ENCODE results near the gene TMED9. TPM values are rescaled to one million over a fixed set of nuclear protein-coding genes. Genes with fewer than 3 reads are reported as not detected.

TMED9 gene
- total RNA-seq, 1 experiment from 2014 or later = 133 TPM

GRCh38 chr5:177569894-177570293 is 22.1 kb upstream of the TMED9 start:
- Histone ChIP-seq H3K4me1 (ENCODE audit: control insufficient read depth in 1 of 2, insufficient read depth in 2 of 2, low read length in 2 of 2) (peaks cover 0 to 10% of the 10 kb centered on the region in 2 experiments; a peak in 1 of 4 replicates), H4K20me1 (ENCODE audit: insufficient read depth) (no peaks in the 10 kb centered on the region), H3K9ac (ENCODE audit: low read length) (no peak overlapping the region), H3K79me2 (ENCODE audit: insufficient read depth, low read length) (no peaks in the 10 kb centered on the region), H3K4me2 (ENCODE audit: low read length) (no peak overlapping the region), H3K4me3 (replicated peaks in 1 of 2; ENCODE audit: low read depth in 1 of 2, low read length in 2 of 2) (no peak overlapping the region), H3K9me2 (ENCODE audit: insufficient read depth) (no peaks in the 10 kb centered on the region), H3K27me3 (ENCODE audit: insufficient read depth, low read length) (no peaks in the 10 kb centered on the region), H3K27ac (ENCODE audit: low read depth, low read length) (no peak overlapping the region), H3K9me3 (ENCODE audit: control insufficient read depth in 1 of 2, insufficient read depth in 1 of 2, low read depth in 1 of 2, low read length in 2 of 2) (no peaks in the 10 kb centered on the region), H3K36me3 (ENCODE audit: control insufficient read depth in 1 of 2, insufficient read depth in 2 of 2, low read length in 2 of 2) (no peaks in the 10 kb centered on the region), H2AFZ (ENCODE audit: low read depth, low read length, poor library complexity, severe bottlenecking) (no peak overlapping the region)
- TF ChIP-seq POLR2A (IDR thresholded peaks at IDR 0.05; ENCODE audit: borderline replicate concordance, extremely low read depth, insufficient read depth, insufficient read length) (no peak), EZH2 (IDR thresholded peaks at IDR 0.05) (no peak), CBX3 (IDR thresholded peaks at IDR 0.05; ENCODE audit: low read depth) (no peak), FOSL1 (IDR thresholded peaks at IDR 0.05; ENCODE audit: low read depth) (no peak), ELF1 (IDR thresholded peaks at IDR 0.05; ENCODE audit: borderline replicate concordance, low read depth) (no peak), EGR1 (IDR thresholded peaks at IDR 0.05; ENCODE audit: low read depth) (no peak), YY1 (IDR thresholded peaks at IDR 0.05; ENCODE audit: extremely low read depth, insufficient replicate concordance, low read depth, low read length) (no peak), REST (IDR thresholded peaks at IDR 0.05; ENCODE audit: low read depth) (no peak), JUND (IDR thresholded peaks at IDR 0.05) (no peak), SRF (IDR thresholded peaks at IDR 0.05; ENCODE audit: low read depth) (no peak), ZBTB33 (IDR thresholded peaks at IDR 0.05; ENCODE audit: extremely low read depth, insufficient replicate concordance, low read length) (no peak), CEBPB (IDR thresholded peaks at IDR 0.05; ENCODE audit: low read depth) (no peak), SP1 (IDR thresholded peaks at IDR 0.05; ENCODE audit: low read depth) (no peak), ZNF274 (IDR thresholded peaks at IDR 0.05; ENCODE audit: low read depth, low read length) (no peak)
- ChIA-PET CTCF (no interaction called here), POLR2A (no interaction called here), RAD21 (ENCODE audit: low non-redundant PET in 1 of 2, low total read pairs in 2 of 2, uncharacterized antibody in 2 of 2, unreplicated experiment in 2 of 2) (no interaction called here)
- no peak for ATAC-seq
- intact Hi-C loops (cut with micrococcal nuclease) = no loop called here
- no TSS peak for BruUV-seq (replicated peaks)
- DNase-seq (ENCODE audit: low read depth, low spot score) = no peak
